GM12873 (cell line): ENCODE data around the gene SAMD3.

Experiments used
- CTCF ChIP-seq: IDR thresholded peaks from 2 replicates; pipeline ENCODE4 v1.5.1; 2012; ENCODE audit warnings: low read depth, mild to moderate bottlenecking, moderate library complexity, low read length, control low read depth; ENCODE audit not compliant: insufficient read depth; ENCODE audit errors: missing control alignments

SAMD3 gene

GRCh38 chr6:130113201-130113710 is 109.5 kb downstream of the SAMD3 start:
- no peak for TF ChIP-seq CTCF

- no peak for TF ChIP-seq CTCF
Measured at GRCh38 chr6:130111031-130111430, 111.7 kb downstream of the SAMD3 start.

- TF ChIP-seq CTCF: no peak
Measured at GRCh38 chr6:130107710-130108109, 115.0 kb downstream of the SAMD3 start.

GRCh38 chr6:130105996-130106704 is 116.6 kb downstream of the SAMD3 start:
- TF ChIP-seq CTCF: no peak

DNA sequence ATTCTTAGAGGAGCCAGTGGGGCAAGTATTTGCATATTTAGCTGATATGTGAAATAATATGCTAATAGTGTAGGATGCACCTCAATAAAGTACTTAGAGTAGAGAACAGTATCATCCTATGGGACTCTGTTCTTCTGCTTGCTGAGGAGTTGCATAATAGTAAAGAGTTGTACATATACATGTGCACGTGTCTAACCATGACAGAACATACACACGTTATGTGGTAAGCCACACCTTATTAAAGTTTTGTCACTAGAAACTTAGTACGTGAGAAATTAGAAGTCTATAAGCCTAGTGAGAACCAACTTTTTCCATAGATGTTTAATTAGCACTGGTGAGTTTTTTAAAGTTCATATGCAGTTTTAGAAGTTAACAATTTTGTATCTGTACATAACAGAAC is 123.6 kb downstream of the SAMD3 start:
- no peak for TF ChIP-seq CTCF

DNA sequence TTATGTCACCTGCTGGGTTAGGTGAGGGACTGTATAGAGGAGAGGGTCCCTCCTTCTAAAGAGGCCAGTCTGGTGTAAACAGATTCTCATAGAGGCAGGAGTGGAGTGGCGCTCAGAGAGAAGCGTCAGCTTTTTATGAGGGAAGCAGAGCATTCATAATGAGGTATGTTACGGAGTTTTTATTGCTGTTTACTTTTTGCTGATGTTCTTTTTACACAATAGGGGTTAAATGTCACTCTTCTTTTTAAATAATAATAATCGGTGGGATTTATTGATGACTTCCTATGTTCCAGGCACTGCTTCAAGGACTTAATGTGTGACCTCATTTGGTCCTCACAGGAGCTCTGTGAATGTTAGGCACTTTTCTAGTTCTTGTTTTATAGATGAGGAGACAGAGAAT is 124.4 kb downstream of the SAMD3 start:
- TF ChIP-seq CTCF: no peak
